ENCODE data around the gene CCNB3.
"Not testable (repeated sequence)": the region's sequence is repeated elsewhere in the genome, so short reads cannot be mapped to it uniquely, and the experiment has no call there.

Gene CCNB3, protein sequence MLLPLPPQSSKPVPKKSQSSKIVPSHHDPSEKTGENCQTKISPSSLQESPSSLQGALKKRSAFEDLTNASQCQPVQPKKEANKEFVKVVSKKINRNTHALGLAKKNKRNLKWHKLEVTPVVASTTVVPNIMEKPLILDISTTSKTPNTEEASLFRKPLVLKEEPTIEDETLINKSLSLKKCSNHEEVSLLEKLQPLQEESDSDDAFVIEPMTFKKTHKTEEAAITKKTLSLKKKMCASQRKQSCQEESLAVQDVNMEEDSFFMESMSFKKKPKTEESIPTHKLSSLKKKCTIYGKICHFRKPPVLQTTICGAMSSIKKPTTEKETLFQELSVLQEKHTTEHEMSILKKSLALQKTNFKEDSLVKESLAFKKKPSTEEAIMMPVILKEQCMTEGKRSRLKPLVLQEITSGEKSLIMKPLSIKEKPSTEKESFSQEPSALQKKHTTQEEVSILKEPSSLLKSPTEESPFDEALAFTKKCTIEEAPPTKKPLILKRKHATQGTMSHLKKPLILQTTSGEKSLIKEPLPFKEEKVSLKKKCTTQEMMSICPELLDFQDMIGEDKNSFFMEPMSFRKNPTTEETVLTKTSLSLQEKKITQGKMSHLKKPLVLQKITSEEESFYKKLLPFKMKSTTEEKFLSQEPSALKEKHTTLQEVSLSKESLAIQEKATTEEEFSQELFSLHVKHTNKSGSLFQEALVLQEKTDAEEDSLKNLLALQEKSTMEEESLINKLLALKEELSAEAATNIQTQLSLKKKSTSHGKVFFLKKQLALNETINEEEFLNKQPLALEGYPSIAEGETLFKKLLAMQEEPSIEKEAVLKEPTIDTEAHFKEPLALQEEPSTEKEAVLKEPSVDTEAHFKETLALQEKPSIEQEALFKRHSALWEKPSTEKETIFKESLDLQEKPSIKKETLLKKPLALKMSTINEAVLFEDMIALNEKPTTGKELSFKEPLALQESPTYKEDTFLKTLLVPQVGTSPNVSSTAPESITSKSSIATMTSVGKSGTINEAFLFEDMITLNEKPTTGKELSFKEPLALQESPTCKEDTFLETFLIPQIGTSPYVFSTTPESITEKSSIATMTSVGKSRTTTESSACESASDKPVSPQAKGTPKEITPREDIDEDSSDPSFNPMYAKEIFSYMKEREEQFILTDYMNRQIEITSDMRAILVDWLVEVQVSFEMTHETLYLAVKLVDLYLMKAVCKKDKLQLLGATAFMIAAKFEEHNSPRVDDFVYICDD (N-terminal part only)

DNA sequence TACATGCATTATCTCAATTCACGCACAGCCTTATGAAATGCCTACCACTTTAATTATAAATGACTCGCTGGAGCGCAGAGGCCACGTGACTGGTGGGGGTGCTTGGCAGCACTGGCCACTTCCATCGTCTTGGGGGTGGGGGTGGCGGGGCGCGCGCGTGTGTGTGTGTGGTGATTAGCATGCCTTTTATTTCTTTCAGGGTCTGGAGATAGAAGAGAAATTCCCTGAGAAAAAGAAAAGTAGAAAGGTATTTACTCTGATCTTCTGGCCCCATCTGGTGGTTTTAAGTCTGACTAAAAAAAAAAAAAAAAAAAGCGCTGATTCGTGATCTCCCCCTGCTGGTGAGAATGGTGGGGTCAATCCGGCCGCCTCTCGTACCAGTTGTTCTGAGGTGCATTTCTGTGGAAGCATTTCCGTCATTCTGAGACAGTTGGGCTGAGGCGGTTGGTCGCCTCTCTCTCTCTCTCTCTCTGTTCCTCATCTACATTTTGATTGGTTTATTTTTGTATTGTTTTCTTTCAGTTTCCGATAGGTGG lies at the start of gene CCNB3:
Gene CCNB3, plus strand, starts transcription at position 402 of the 536 bp plus-strand sequence. CDS start 80,399 bp downstream, outside the sequence.
- peak; percentile 78 for DNase-seq

DNA sequence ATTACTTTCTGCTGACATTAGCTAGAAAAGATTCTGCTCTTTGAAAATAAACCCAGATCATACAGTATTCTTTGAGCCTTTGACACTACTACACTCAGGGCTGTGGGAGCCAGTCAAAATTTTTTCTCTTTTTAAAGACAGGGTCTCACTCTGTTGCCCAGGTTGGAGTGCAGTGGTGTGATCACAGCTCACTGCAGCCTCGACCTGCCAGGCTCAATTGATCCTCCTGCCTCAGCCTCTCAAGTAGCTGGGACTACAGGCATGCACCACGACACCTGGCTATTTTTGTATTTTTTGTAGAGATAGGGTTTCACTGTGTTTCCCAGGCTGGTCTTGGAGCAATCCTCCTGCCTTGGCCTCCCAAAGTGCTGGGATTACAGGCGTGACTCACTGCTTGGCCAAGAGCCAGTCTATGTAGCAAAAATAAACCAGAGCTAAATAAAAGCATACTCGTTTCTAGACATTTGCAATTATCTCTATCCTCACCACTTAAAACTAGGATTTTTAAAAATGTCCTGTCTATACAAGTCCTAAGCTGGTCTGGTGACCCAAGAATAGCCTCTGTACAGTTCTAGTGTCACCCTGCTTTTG lies 46.9 kb upstream of the CCNB3 start:
- DNase-seq = no peak

DNA sequence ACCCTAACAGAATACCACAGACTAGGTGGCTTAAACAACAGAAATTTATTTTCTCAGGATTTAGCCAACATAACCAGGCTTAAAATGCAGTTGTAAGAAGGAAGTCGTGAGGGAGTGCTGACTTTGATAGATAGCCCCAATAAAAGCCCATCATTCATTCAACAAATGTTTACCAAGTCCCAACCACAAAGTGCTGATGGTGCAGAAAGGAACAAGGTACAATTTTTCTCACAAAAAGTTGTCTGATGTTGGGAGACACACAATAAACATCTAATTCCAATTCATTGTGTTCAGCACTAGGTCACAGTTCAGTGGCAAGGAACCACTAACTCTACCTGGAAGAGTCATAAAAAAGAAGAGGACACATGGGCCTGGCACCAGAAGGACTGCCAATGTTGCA lies 46.0 kb upstream of the CCNB3 start:
- no peak for DNase-seq

DNA sequence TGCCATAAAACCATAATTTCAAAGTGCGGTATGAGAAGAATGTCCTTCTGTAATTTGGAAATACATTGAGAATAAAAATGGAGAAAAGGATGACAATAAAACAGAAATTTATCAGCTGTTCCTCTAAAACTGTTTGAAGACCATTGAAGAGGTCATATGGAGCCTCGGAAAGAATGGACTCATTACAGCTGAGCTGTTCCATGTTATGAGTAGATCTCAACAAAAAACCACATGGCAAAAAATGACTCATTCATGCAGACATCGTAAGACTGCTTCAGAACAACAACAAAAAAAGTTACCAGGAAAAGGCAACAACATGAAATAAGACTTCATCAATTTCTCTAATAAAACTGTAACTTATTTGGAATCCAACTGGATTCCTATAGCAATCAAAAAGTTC lies 43.4 kb upstream of the CCNB3 start:
- no peak for DNase-seq

DNA sequence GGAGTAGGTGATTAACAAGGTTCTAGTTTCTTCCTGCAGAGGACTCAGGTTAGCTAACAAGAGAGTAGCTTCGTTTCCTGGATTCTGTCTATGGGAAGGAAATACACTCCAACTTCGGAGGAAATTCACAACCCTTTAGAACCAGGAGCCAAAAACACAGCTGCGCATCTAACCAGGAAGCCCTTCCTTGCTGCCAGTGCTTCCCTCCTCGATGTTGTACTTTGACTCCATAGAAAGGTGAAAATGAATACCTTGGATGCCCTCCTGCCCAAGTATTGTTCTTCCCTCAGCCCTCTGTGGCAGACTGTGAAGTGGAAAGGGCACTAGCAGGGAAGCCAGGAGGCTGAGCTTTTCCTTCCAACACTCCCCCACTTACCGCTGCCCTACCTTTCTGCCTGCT lies 38.8 kb upstream of the CCNB3 start:
- no peak for DNase-seq

DNA sequence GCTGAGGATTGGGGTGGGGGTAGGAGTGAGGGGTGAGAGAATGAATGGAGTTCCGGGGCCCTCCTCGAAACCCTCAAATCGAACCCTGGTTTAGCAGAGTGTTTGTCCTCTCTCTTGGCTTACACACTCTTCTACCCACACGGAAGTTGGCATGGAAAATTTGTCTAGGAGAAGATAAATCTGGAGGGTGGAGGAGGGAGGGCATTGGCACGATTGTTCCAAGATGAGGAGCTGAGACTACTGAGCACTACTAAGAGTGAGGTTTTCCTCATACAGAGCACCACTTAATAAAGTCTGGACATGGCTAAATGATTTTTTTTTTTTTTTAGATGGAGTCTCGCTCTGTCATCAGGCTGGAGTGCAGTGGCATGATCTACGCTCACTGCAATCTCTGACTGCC lies 37.2 kb upstream of the CCNB3 start:
- DNase-seq = no peak

DNA sequence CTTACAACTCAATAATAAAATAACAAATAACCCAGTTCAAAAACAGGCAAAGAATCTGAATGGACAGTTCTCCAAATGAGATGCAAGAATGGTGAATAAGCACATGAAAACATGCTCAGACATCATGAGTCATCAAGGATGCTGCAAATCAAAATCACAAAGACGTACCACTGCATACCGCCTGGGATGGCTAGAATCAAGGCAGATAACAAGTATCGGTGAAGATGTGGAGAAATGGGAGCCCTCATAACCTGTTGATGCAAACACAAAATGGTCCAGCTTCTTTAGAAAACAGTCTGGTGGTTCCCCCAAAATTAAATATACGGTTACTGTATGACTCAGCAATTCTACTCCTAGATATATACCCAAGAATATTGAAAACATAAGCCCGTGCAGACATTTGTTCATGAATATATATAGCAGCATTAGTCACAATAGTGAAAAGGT lies 36.3 kb upstream of the CCNB3 start:
- no peak for DNase-seq

DNA sequence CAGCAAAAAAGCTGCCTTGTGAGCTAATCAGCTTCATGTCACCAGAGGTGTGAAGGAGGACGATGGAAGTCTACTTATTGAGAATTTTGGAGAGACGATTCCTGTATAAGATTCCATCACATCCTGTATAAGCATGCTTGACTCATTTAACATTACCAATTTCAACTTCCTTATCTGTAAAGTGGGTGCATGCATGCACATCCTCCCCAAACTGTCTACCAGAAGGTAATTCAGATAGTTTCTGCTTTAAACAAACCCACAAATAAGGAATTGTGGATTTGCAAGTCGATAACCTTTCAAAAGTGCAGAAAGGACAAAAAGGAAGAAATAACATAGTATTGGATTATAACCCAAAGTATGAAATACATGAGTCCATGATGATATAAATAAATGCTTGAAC lies 34.8 kb upstream of the CCNB3 start:
- no peak for DNase-seq

DNA sequence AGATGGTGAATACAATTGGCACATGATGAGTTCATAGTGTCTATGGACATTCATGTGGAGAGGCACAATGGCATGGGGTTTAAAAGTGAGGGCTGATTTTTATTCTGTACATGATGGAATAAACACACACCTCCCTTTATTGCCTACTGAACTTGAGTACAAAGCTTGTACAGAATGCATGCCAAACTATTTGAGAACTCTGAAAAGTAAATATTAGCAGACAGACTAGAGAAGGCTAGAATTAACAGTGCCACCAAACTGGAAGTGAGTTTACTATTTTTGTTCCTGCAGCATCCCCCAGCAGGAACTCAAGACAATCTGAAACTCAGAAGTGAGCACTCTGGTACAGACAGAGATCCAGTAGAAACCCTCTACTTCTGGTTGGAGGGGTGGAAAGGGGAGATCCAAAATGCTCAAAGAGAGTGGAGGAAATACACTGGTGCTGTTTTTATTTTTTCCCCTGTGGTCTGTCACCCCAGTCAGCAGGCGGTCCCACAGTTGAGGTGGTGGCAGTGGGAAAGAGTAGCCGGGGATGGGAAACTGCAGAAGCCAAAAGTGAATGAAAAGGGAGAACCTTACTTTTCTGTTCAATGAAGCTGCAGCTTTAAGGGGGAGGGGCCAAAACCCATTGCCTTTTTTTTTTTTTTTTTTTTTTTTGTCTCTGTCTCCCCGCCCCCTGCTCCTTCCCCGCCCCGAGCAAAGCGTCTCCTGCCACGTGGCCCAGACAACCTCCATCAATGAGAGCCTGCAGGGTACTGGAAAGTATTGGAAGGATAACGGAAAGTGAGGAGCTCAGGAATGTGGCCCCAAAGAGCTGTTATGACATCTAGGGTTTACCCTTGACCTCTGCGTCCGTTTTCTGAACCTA lies 24.3 kb upstream of the CCNB3 start:
- no peak for DNase-seq

DNA sequence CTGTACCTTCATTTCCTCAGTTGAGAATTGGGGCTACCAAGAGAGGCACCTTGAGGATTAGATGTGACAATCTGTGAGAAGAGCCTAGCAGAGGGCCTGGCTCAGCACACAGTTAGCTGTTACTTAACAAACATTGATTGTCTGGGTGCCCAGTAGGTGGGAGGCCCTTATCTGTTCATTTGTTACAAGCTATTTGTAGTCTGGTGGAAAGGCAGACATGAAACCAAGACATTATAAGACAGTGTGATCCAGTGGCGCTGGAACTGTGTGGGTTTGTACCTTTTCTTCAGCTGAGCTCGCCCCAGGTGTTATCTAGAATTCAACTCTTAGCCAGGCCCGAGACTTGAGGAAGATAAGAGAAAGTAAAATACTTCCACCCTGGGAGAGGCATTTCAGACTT lies 20.7 kb upstream of the CCNB3 start:
- DNase-seq = no peak

DNA sequence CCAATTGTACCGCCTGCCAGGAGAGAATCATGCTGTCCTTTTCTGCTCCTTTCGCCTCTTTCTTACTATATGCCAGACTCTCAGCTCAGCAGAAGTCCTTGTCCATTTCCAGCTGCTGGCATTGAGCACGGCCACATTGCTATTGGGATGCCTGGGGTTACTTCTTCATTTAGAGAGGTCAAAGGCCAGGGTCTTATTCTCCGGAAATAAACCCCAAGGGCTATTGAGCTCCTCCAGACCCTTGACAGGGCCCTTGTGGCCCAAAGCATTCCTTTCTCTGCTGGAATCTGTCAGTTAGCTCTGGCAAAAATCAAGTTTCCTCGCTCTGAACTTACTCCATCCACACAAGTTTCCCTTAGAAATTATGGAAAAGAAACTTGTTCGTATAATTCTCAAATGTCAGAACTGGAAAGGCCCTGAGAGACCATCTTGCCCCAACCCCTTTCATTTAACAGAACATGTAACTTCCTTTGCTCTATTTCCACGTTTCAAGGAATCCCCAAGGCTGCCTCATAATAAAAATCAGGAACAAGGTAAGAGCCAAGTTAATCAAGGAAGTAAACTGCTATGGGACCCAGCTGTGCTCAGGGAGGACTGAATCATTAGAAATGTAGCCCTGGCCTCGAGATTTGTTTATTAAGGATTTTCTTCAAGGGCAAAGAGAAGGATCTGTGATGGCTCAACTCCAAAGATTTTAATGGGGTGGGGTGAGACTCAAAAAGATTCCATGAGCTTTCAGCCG lies 15.5 kb upstream of the CCNB3 start:
- no peak for DNase-seq

DNA sequence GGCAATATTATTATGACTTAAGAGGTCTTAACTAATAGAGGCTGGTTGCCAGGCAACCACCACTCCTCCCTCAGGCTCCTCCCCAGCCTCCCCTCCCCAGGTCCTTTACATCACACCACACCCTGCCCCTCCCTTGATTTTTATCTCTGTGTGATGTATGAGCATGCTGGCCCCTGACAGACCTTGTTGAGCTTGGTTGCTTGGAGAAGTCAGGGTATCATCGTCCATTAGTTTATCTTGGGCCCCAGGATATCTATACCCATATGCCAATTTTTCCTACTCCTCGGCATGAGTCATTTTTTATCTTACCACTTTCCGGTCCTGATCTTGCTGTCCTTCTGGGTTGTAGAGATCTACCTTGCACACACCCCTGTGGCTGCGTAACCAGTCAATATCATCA lies 6.2 kb upstream of the CCNB3 start:
- no peak for DNase-seq

DNA sequence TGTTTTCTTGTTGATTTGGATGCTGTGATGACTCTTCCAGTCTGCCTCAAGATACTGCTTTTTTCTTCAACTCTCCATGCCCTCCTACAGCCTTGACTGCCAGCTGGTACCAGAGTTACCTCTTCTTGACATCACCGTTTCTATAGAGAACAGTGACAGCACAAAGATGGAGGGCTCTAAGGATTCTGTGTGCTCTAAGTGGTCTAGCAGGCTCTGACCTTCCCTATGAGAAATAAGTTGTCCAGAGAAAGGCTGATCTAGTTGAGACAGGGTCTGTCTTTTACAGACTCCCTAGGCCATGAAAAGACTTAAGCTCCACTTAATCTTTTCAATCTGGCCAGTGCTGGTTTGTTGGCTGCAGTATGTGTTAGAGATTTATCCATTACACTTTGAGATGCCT lies 3.7 kb upstream of the CCNB3 start, which contains the start of gene AKAP4:
Gene AKAP4, minus strand, starts transcription at position 101 of the 400 bp plus-strand sequence. CDS start 118 bp downstream, outside the sequence.
- no peak for DNase-seq

DNA sequence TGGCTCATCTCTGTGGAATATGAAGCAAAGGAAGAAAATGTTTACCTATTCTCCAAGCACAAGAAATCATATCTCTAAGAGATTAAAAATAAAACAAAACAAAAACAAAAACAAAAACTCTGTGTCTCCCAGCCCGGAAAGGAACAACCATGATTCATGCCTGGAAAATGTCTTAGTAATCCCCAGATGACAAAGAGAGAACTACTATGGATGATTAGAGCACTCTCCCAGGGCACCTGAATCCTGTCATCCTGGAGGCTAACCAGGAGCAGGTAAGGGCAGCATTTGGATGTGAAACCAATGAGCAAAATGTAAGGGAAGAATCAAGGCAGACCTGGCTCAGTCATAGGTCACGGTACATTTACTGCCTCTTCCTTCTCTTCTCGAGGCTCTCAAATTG lies 2.0 kb upstream of the CCNB3 start:
- DNase-seq = no peak

DNA sequence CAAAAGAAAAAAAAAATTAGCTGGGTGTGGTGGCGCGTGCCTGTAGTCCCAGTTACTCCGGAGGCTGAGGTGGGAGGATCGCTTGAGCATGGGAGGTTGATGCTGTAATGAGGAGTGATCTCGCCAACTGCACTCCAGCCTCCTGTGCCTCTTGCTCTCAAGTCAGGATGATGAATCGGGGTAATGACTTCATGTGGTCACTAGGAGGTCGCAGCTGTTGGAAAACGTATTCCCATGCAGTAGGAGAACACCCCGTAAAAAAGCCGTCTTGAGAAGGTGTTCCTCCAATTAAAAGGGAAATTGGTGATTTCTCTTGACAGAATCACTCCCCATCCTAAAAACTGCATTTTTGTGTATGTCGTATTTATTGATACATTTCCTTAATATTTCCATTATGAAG lies 2.2 kb downstream of the CCNB3 start:
- no peak for DNase-seq

DNA sequence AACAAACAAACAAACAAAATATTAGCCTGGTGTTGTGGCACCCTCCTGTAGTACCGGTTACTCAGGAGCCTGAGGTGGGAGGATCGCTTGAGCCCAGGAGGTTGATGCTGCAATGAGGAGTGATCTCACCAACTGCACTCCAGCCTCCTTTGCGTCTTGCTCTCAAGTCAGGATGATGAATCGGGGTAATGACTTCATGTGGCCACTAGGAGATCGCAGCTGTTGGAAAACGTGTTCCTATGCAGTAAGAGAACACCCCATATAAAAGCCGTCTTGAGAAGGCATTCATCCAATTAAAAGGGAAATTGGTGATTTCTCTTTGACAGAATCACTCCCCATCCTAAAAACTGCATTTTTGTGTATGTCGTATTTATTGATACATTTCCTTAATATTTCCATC lies 6.9 kb downstream of the CCNB3 start:
- no peak for DNase-seq

DNA sequence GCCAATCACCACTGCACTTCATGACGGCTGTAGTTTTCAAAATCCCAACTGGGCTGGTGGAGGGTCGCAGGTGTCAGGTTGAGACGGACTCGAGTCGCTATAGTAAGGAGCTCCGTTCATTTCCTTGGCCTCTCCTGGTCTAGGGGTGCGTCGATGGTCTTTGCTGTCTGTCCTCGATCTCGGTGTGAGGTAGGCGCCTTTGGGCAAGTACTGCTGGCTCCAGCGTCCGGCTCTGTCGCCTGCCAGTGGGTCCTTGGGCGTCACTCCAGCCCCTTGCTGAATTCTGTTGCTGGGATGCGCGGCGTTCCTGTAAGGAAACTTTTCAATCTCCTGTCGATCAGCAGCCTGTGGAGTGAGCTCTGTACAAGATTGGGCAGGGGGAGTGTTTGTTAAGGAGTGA lies 76.7 kb downstream of the CCNB3 start:
- no peak for DNase-seq

DNA sequence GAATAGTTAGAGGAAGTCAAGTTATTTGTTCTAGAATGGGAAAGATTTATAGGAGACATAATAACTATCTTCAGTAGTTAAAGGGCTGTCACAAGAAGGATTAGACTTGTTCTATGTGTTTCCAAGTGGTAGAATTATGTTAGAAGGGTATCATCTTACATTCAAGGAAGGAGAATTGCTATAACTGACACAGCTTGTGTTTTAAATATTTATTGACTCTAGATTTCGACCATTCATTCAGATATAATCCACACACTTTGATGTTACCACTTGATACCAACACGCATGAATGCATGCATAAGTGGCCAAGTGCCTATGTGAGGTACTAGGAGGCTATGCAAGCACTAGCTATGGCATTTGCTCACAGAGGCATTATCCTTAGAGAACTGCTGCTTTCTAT lies 122.7 kb downstream of the CCNB3 start:
- DNase-seq = no peak

DNA sequence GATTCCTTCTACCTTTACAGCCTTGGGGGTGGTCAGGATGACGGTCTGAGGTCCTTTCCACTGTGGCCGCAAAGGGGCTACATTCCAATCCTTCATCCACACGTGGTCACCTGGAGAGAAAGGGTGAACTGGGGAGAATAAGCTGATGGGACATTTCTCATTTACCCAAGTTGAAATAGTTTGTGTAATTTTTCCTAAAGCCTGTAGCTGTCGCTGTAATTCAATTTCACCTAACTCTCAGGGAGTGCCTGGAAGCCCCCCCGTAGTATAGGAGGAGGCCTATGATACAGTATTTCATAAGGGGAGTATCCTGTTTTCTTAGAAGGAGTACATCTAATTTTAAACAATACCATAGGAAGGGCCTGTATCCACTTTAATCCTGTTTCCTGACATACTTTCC lies 128.1 kb downstream of the CCNB3 start:
- not testable (repeated sequence) for DNase-seq

DNA sequence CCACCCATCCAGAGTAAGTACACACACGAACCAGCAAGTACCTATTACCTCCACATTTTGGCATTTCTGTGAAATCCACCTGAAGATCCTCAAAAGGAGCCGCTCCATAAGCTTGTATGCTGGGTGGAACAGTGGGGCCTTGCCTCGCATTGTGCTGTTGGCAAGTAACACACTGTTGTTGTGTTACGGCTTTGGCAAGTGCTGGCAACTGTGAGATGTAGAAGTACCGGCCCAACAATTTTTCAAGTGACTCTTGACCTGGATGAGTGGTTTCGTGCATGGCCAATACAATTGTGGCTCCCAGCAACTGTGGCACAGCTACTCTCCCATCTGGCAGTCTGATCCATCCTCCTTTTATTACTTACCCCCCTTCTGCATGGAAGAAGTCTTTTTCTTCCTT lies 128.7 kb downstream of the CCNB3 start:
- no peak for DNase-seq

DNA sequence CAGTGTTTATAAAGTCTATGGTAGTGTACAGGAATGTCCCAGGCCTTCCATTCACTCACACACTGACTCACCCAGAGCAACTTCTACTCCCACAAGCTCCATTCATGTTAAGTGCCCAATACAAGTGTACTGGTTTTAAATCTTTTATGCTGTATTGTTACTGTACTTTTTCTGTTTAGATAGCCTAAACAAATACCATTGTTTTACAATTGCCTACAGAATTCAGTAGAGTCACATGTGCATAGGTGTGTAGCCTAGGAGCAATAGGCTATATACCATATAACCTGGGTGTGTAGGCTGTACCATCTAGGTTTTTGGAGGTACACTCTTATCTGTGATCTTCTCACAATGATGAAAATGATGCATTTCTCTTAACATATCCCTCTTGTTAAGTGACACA lies 139.4 kb downstream of the CCNB3 start:
- DNase-seq = no peak

Data from femur (tissue), 1 donor.